ENCODE data around the gene SLC6A6. TPM values are rescaled to one million over a fixed set of nuclear protein-coding genes. Genes with fewer than 3 reads are reported as not detected.

SLC6A6 gene
- total and polyA plus RNA-seq, 2 experiments from 2014 or later = 27.5 to 150 TPM

DNA sequence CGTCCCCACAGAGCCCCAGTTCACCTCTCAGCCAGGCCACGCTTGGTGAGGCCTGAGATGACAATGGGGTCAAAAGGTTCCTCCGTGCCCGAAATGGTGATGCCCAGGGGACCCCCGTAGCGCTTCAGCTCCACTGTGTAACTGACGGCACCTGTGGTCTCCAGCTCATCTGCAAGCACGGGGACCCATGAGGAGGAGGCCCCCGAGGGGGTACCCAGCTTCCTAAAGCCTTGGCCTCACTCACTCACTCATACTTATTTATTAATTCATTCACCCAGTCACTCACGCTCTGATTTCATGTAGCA, 107.3 kb downstream of the SLC6A6 start:
- Histone ChIP-seq H3K4me3 (no peak overlapping the region), H3K4me1 (ENCODE audit: insufficient read depth) (peaks cover 4% of the 10 kb centered on the region; the same call in 1 of the 2 replicates), H3K27ac (ENCODE audit: low read depth) (no peak overlapping the region), H2AFZ (no peak overlapping the region), H3K9me2 (ENCODE audit: insufficient read depth) (no peaks in the 10 kb centered on the region), H4K20me1 (replicated peaks; ENCODE audit: insufficient read depth) (no peaks in the 10 kb centered on the region), H3K36me3 (ENCODE audit: insufficient read depth) (no peaks in the 10 kb centered on the region), H3K79me2 (replicated peaks; ENCODE audit: insufficient read depth) (no peaks in the 10 kb centered on the region), H3F3A (replicated peaks; ENCODE audit: low read depth) (no peaks in the 10 kb centered on the region), H3K4me2 (no peak overlapping the region), H3K27me3 (ENCODE audit: insufficient read depth) (no peaks in the 10 kb centered on the region)
- H3K36me3 Mint-ChIP-seq (ENCODE audit: low read depth) = no peaks in the 10 kb centered on the region
- H3K27ac Mint-ChIP-seq = no peak overlapping the region
- H3K9me3 Mint-ChIP-seq = no peaks in the 10 kb centered on the region
- peaks cover 8% of the 10 kb centered on the region for H3K27me3 Mint-ChIP-seq (ENCODE audit: insufficient read depth, low read depth, poor library complexity)
- DNase-seq (ENCODE audit: low spot score) (no peak), ATAC-seq (no peak)
- H3K4me3 Mint-ChIP-seq = no peak overlapping the region; the same call in 2 of the 3 replicates
- H3K4me1 Mint-ChIP-seq = peaks cover 7% of the 10 kb centered on the region
- TF ChIP-seq STAT1 (IDR thresholded peaks at IDR 0.05; ENCODE audit: unreplicated experiment) (no peak), POLR2AphosphoS5 (IDR thresholded peaks at IDR 0.05; ENCODE audit: low read depth) (no peak), JUNB (IDR thresholded peaks at IDR 0.05; ENCODE audit: unreplicated experiment) (no peak), NANOG (IDR thresholded peaks at IDR 0.05; ENCODE audit: borderline replicate concordance) (no peak), CREB1 (CRISPR knock-in tag; IDR thresholded peaks at IDR 0.05; ENCODE audit: low read depth) (no peak), ZNF331 (CRISPR knock-in tag; IDR thresholded peaks at IDR 0.05; ENCODE audit: low read depth) (no peak), EZH2 (IDR thresholded peaks at IDR 0.05; ENCODE audit: low read depth, unreplicated experiment) (no peak), EZH2phosphoT487 (IDR thresholded peaks at IDR 0.05; ENCODE audit: unreplicated experiment) (no peak)
- TF ChIP-seq, protein P1, sequence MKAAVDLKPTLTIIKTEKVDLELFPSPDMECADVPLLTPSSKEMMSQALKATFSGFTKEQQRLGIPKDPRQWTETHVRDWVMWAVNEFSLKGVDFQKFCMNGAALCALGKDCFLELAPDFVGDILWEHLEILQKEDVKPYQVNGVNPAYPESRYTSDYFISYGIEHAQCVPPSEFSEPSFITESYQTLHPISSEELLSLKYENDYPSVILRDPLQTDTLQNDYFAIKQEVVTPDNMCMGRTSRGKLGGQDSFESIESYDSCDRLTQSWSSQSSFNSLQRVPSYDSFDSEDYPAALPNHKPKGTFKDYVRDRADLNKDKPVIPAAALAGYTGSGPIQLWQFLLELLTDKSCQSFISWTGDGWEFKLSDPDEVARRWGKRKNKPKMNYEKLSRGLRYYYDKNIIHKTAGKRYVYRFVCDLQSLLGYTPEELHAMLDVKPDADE (IDR thresholded peaks at IDR 0.05) = no peak
- TF ChIP-seq, protein P2, sequence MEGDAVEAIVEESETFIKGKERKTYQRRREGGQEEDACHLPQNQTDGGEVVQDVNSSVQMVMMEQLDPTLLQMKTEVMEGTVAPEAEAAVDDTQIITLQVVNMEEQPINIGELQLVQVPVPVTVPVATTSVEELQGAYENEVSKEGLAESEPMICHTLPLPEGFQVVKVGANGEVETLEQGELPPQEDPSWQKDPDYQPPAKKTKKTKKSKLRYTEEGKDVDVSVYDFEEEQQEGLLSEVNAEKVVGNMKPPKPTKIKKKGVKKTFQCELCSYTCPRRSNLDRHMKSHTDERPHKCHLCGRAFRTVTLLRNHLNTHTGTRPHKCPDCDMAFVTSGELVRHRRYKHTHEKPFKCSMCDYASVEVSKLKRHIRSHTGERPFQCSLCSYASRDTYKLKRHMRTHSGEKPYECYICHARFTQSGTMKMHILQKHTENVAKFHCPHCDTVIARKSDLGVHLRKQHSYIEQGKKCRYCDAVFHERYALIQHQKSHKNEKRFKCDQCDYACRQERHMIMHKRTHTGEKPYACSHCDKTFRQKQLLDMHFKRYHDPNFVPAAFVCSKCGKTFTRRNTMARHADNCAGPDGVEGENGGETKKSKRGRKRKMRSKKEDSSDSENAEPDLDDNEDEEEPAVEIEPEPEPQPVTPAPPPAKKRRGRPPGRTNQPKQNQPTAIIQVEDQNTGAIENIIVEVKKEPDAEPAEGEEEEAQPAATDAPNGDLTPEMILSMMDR (conservative IDR thresholded peaks at IDR 0.05; ENCODE audit: low read depth in 2 of 2) = no peak
- TF ChIP-seq, protein P3, sequence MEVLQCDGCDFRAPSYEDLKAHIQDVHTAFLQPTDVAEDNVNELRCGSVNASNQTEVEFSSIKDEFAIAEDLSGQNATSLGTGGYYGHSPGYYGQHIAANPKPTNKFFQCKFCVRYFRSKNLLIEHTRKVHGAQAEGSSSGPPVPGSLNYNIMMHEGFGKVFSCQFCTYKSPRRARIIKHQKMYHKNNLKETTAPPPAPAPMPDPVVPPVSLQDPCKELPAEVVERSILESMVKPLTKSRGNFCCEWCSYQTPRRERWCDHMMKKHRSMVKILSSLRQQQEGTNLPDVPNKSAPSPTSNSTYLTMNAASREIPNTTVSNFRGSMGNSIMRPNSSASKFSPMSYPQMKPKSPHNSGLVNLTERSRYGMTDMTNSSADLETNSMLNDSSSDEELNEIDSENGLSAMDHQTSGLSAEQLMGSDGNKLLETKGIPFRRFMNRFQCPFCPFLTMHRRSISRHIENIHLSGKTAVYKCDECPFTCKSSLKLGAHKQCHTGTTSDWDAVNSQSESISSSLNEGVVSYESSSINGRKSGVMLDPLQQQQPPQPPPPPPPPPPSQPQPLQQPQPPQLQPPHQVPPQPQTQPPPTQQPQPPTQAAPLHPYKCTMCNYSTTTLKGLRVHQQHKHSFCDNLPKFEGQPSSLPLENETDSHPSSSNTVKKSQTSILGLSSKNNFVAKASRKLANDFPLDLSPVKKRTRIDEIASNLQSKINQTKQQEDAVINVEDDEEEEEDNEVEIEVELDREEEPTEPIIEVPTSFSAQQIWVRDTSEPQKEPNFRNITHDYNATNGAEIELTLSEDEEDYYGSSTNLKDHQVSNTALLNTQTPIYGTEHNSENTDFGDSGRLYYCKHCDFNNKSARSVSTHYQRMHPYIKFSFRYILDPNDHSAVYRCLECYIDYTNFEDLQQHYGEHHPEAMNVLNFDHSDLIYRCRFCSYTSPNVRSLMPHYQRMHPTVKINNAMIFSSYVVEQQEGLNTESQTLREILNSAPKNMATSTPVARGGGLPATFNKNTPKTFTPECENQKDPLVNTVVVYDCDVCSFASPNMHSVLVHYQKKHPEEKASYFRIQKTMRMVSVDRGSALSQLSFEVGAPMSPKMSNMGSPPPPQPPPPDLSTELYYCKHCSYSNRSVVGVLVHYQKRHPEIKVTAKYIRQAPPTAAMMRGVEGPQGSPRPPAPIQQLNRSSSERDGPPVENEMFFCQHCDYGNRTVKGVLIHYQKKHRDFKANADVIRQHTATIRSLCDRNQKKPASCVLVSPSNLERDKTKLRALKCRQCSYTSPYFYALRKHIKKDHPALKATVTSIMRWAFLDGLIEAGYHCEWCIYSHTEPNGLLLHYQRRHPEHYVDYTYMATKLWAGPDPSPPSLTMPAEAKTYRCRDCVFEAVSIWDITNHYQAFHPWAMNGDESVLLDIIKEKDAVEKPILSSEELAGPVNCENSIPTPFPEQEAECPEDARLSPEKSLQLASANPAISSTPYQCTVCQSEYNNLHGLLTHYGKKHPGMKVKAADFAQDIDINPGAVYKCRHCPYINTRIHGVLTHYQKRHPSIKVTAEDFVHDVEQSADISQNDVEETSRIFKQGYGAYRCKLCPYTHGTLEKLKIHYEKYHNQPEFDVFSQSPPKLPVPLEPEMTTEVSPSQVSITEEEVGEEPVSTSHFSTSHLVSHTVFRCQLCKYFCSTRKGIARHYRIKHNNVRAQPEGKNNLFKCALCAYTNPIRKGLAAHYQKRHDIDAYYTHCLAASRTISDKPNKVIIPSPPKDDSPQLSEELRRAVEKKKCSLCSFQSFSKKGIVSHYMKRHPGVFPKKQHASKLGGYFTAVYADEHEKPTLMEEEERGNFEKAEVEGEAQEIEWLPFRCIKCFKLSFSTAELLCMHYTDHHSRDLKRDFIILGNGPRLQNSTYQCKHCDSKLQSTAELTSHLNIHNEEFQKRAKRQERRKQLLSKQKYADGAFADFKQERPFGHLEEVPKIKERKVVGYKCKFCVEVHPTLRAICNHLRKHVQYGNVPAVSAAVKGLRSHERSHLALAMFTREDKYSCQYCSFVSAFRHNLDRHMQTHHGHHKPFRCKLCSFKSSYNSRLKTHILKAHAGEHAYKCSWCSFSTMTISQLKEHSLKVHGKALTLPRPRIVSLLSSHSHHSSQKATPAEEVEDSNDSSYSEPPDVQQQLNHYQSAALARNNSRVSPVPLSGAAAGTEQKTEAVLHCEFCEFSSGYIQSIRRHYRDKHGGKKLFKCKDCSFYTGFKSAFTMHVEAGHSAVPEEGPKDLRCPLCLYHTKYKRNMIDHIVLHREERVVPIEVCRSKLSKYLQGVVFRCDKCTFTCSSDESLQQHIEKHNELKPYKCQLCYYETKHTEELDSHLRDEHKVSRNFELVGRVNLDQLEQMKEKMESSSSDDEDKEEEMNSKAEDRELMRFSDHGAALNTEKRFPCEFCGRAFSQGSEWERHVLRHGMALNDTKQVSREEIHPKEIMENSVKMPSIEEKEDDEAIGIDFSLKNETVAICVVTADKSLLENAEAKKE (CRISPR knock-in tag; IDR thresholded peaks at IDR 0.05) = no peak

Measured in GM23338 (cell line).